IPS-20b (cell line): ENCODE data around the gene CDNF.

Source experiments
- H3K27ac ChIP-seq: one replicate; pipeline ENCODE4 v1.5.1; 2013; ENCODE audit warnings: low read length
- H3K27me3 ChIP-seq: 2 replicates; pipeline ENCODE4 v1.6.1; 2013; ENCODE audit warnings: mild to moderate bottlenecking, low read length, inconsistent platforms; ENCODE audit not compliant: insufficient read depth
- H3K36me3 ChIP-seq: 2 replicates; pipeline ENCODE4 v1.6.1; 2013; ENCODE audit warnings: low read depth, mild to moderate bottlenecking, inconsistent platforms, low read length, moderate library complexity; ENCODE audit not compliant: insufficient read depth
- H3K4me1 ChIP-seq: 2 replicates; pipeline ENCODE4 v1.6.1; 2013; ENCODE audit warnings: mild to moderate bottlenecking, control low read depth, inconsistent platforms, low read length, moderate library complexity; ENCODE audit not compliant: insufficient read depth
- H3K4me3 ChIP-seq: 2 replicates; pipeline ENCODE4 v1.5.1; 2013; ENCODE audit warnings: mild to moderate bottlenecking, low read length, inconsistent platforms
- H3K9ac ChIP-seq: 2 replicates; pipeline ENCODE4 v1.6.1; 2013; ENCODE audit warnings: low read depth, mild to moderate bottlenecking, inconsistent platforms, low read length, moderate library complexity
- H3K9me3 ChIP-seq: 2 replicates; pipeline ENCODE4 v1.6.1; 2013; ENCODE audit warnings: mild to moderate bottlenecking, low read depth, low read length, inconsistent platforms; ENCODE audit not compliant: insufficient read depth

CDNF gene

DNA sequence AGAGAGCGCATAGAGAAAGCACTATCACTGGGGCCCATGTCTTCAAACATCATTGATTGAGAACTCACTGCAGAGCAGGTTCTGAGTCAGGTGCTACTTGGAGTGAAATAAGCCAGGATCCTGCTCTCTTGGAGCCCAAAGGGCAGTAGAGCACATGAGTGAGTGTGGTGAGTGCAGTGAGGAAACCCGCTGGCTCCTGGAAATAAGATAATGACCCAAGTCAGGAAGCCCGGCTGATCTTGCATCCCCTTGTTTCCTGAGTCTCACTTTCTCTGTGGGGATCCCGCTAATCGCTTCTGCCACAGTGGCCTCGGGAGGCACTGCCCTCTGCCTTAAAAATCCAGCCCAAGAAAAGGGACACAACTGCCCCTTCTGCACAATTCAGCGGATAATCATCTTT, 56.1 kb downstream of the CDNF start:
- Histone ChIP-seq H3K27me3 (no peaks in the 10 kb centered on the region), H3K4me1 (no peaks in the 10 kb centered on the region), H3K4me3 (no peak overlapping the region), H3K9ac (no peak overlapping the region), H3K36me3 (no peaks in the 10 kb centered on the region), H3K27ac (no peak overlapping the region), H3K9me3 (no peaks in the 10 kb centered on the region; the same call in 1 of the 2 replicates)

GRCh38 chr10:14779001-14779651, 58.7 kb downstream of the CDNF start:
- Histone ChIP-seq H3K9me3 (no peaks in the 10 kb centered on the region; the same call in 1 of the 2 replicates), H3K27ac (no peak overlapping the region), H3K27me3 (no peaks in the 10 kb centered on the region), H3K4me3 (no peak overlapping the region), H3K36me3 (no peaks in the 10 kb centered on the region), H3K9ac (no peak overlapping the region), H3K4me1 (no peaks in the 10 kb centered on the region)

- Histone ChIP-seq H3K4me3 (no peak overlapping the region), H3K36me3 (no peaks in the 10 kb centered on the region), H3K27me3 (no peaks in the 10 kb centered on the region), H3K9me3 (no peaks in the 10 kb centered on the region), H3K27ac (no peak overlapping the region), H3K9ac (no peak overlapping the region), H3K4me1 (no peaks in the 10 kb centered on the region)
Measured at GRCh38 chr10:14776546-14776945, 61.3 kb downstream of the CDNF start.

DNA sequence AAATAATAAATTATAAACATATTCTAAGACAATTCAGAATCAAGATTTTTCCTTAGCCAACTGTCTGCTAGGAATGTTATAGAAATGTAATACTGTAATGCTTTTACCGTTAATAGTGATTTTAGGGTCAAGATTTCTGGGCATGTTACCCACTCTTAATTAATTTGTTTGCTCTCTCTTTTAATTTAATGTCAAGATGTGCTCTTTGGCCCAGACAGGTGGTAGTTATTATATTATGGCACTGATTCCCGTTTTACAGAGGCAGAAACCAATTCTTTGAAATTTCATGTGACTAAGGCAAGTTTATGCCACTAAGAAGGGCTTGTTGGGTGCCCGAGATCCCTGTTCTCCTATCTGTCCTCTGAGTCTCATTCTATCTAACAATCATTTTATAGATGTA, 62.2 kb downstream of the CDNF start:
- Histone ChIP-seq H3K4me3 (no peak overlapping the region), H3K9ac (no peak overlapping the region), H3K27ac (no peak overlapping the region), H3K27me3 (no peaks in the 10 kb centered on the region), H3K9me3 (no peaks in the 10 kb centered on the region), H3K36me3 (no peaks in the 10 kb centered on the region), H3K4me1 (no peaks in the 10 kb centered on the region)

GRCh38 chr10:14774797-14775196, 63.0 kb downstream of the CDNF start, which contains the start of gene FAM107B:
TSS of gene FAM107B (minus strand) at chr10:14774897. CDS start at chr10:14774663, 234 bp downstream.
- H3K36me3 ChIP-seq, result no peaks in the 10 kb centered on the region
- no peak within 1 kb of the TSS for H3K4me3 ChIP-seq
- H3K9ac ChIP-seq, result no peak within 1 kb of the TSS
- no peaks in the 10 kb centered on the region for H3K9me3 ChIP-seq
- H3K4me1 ChIP-seq, result no peaks in the 10 kb centered on the region
- no peaks in the 10 kb centered on the region for H3K27me3 ChIP-seq
- no peak within 1 kb of the TSS for H3K27ac ChIP-seq

- Histone ChIP-seq H3K4me3 (no peak overlapping the region), H3K27me3 (no peaks in the 10 kb centered on the region), H3K27ac (no peak overlapping the region), H3K4me1 (no peaks in the 10 kb centered on the region), H3K9ac (no peak overlapping the region), H3K9me3 (no peaks in the 10 kb centered on the region), H3K36me3 (no peaks in the 10 kb centered on the region)
Measured at GRCh38 chr10:14774214-14774580, 63.6 kb downstream of the CDNF start.

DNA sequence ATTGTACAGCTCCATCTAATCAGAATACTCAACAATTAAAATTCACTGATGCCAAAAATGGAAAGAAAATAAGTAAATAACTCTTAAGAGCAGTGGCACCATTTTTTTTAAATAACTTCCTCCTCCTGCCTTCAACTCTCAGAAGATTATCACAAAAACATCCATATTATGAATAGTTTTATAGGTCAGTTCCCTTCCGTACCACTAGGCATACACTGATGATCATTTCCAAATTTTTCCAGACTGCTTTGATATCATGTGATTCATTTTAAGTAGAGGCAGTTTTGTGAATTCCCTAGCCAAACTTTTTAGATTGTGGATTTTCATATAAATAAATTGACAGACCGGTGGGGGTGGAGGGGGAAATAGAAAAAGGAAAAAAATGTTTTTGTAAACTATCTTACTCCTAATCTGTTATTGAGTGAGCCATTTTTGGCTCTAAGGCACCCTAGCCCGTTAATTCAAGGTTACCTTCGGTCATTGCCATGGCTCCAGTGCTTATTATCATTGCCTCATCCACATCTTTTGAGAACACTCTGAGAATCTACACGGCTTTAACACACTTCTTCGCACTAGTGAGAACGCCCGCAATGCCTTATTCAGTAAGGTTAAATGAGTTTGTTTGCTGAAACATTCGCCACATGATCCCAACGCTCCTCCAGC, 64.2 kb downstream of the CDNF start:
- Histone ChIP-seq H3K4me1 (no peaks in the 10 kb centered on the region), H3K9me3 (no peaks in the 10 kb centered on the region), H3K4me3 (no peak overlapping the region), H3K9ac (no peak overlapping the region), H3K27me3 (no peaks in the 10 kb centered on the region), H3K27ac (no peak overlapping the region), H3K36me3 (no peaks in the 10 kb centered on the region)

GRCh38 chr10:14772399-14772798, 65.4 kb downstream of the CDNF start:
- Histone ChIP-seq H3K27me3 (no peaks in the 10 kb centered on the region), H3K27ac (no peak overlapping the region), H3K36me3 (no peaks in the 10 kb centered on the region), H3K9ac (no peak overlapping the region), H3K4me3 (no peak overlapping the region), H3K9me3 (no peaks in the 10 kb centered on the region), H3K4me1 (no peaks in the 10 kb centered on the region)

DNA sequence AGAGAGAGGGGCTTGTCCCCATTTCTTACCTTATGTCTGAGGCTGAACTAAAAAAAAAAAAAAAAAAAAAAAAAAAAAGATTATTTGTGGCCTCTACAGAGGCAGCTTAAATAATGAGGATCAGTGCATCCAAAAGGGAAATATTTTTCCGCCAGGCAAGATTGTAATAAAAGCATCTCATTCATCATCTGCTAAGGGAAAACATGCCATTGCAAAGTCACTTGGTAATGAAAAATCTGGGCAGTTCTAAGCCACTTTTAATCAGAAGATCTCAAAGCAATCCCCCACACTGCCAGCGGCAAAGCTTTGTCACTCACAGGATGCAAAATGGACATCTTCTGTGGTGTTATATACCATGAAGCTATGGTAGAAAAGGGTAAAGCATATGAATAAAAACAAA, 66.9 kb downstream of the CDNF start:
- Histone ChIP-seq H3K27me3 (no peaks in the 10 kb centered on the region), H3K27ac (no peak overlapping the region), H3K4me1 (no peaks in the 10 kb centered on the region), H3K36me3 (no peaks in the 10 kb centered on the region), H3K9ac (no peak overlapping the region), H3K9me3 (no peaks in the 10 kb centered on the region), H3K4me3 (no peak overlapping the region)
